Upper lobe of left lung (tissue), 6 donors: Measurements from ENCODE around the gene GPD1L. TPM values are rescaled to one million over a fixed set of nuclear protein-coding genes. Genes with fewer than 3 reads are reported as not detected.

Experiments used
- ATAC-seq, 2 donors: fragments of 200-7000 bp; cut with Tn5 transposase; one replicate each; pipeline ENCODE4 v1.9.1; 2022; ENCODE audit warnings: mild to moderate bottlenecking in 2 of 2, moderate library complexity in 2 of 2; ENCODE audit not compliant: low FRiP score in 2 of 2
- DNase-seq, 2 donors: peaks; one replicate each; pipeline ENCODE4 v3.0.0-alpha.2; 2019 to 2020
- H3K27ac ChIP-seq, 4 donors: fragments of 200-600 bp; sonication (generic); one replicate each; pipeline ENCODE4 v1.5.1; 2016 to 2019
- H3K27me3 ChIP-seq, 4 donors: fragments of 200-600 bp; sonication (generic); one replicate each; pipeline ENCODE4 v1.5.1; 2017 to 2019
- H3K36me3 ChIP-seq, 4 donors: fragments of 200-600 bp; sonication (generic); one replicate each; pipeline ENCODE4 v1.5.1; 2016 to 2019
- H3K4me1 ChIP-seq, 4 donors: fragments of 200-600 bp; sonication (generic); one replicate each; pipeline ENCODE4 v1.5.1; 2018 to 2019
- H3K4me3 ChIP-seq, 4 donors: fragments of 200-600 bp; sonication (generic); one replicate each; pipeline ENCODE4 v1.5.1; 2017 to 2019; ENCODE audit warnings: mild to moderate bottlenecking in 2 of 4, moderate library complexity in 1 of 4
- H3K9me3 ChIP-seq, 4 donors: fragments of 200-600 bp; sonication (generic); one replicate each; pipeline ENCODE4 v1.5.1; 2018 to 2019
- EP300 ChIP-seq, 4 donors: sonication (generic); formaldehyde crosslinking; IDR thresholded peaks; one replicate each; pipeline ENCODE4 v1.5.1; 2017; ENCODE audit warnings: antibody characterized with exemption in 4 of 4, control low read depth in 2 of 4
- POLR2A ChIP-seq, 4 donors: fragments of 450-650 bp; IDR thresholded peaks; one replicate each; pipeline ENCODE4 v1.5.1; 2016 to 2017; ENCODE audit warnings: antibody characterized with exemption in 4 of 4, mild to moderate bottlenecking in 2 of 4
- POLR2AphosphoS5 ChIP-seq, 2 donors: sonication (generic); formaldehyde crosslinking; IDR thresholded peaks; one replicate each; pipeline ENCODE4 v1.5.1; 2017; ENCODE audit warnings: antibody characterized with exemption in 2 of 2
- WGBS, 2 donors: methylation state at CpG; one replicate each; pipeline ENCODE4 v1.1.5; 2017 to 2018; 5-methylcytosine and 5-hydroxymethylcytosine counted together
- total RNA-seq, 6 donors: library from RNA; depleted of rRNA in 4 of 6; stranded (reverse); fragments of >200 nt in 4 of 6; gene quantifications; one replicate each; pipeline versions ENCODE4 v1.1.0 to v1.2.1, GENCODE V29; 2016 to 2021
- TF ChIP-seq, protein P1 (sequence below), 6 experiments: fragments of 450-650 bp in 4 of 6; fragments of 200-600 bp in 2 of 6; sonication (generic) in 2 of 6; IDR thresholded peaks; one replicate each; pipeline ENCODE4 v1.5.1; 2016 to 2019; ENCODE audit warnings: antibody characterized with exemption in 6 of 6
- donor health status: DM: no; HTN: no; CAD: no; lungs with moderate emphysema.
- donor health status: DM: no; HTN: yes; CAD: no; lungs with severe emphysema.

The GPD1L gene
- total RNA-seq, 6 donors from 2014 or later: 50.8 to 221 (median 115) TPM

DNA sequence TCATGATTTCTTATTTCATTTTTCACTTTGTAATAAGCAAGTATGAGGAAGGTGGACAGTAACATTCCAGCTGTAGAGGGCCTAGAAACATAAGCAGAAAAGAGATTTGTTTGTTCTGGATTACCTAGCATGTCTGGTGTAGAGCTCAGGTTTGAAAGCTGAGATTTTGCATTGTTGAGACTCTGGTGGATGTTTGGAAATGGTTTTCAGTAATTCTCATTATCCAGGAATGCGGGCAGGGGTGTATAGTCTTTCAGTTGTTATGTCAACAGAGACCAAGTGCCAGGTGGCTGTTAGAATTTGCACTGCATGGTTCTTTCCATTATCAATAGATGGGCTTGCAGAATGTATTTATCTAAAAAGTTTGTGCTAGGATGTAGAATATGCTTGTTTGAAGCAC, 10.9 kb downstream of the GPD1L start:
- H3K4me3 ChIP-seq: no peak overlapping the region
- no peaks in the 10 kb centered on the region for H3K9me3 ChIP-seq
- WGBS, 2 donors: 62 to 91% methylated on average over 1 of the region's 1 CpG
- H3K27ac ChIP-seq: no peak overlapping the region
- H3K4me1 ChIP-seq: peaks cover 0 to 22% (median 8%) of the 10 kb centered on the region in 4 donors
- DNase-seq: no peak
- no peak for TF ChIP-seq EP300 (IDR thresholded peaks at IDR 0.05)
- TF ChIP-seq, protein P1, sequence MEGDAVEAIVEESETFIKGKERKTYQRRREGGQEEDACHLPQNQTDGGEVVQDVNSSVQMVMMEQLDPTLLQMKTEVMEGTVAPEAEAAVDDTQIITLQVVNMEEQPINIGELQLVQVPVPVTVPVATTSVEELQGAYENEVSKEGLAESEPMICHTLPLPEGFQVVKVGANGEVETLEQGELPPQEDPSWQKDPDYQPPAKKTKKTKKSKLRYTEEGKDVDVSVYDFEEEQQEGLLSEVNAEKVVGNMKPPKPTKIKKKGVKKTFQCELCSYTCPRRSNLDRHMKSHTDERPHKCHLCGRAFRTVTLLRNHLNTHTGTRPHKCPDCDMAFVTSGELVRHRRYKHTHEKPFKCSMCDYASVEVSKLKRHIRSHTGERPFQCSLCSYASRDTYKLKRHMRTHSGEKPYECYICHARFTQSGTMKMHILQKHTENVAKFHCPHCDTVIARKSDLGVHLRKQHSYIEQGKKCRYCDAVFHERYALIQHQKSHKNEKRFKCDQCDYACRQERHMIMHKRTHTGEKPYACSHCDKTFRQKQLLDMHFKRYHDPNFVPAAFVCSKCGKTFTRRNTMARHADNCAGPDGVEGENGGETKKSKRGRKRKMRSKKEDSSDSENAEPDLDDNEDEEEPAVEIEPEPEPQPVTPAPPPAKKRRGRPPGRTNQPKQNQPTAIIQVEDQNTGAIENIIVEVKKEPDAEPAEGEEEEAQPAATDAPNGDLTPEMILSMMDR (IDR thresholded peaks at IDR 0.05): no peak
- TF ChIP-seq POLR2AphosphoS5 (IDR thresholded peaks at IDR 0.05): no peak
- no peak for TF ChIP-seq POLR2A (IDR thresholded peaks at IDR 0.05)
- no peaks in the 10 kb centered on the region for H3K36me3 ChIP-seq
- H3K27me3 ChIP-seq: no peaks in the 10 kb centered on the region
- no peak for ATAC-seq

DNA sequence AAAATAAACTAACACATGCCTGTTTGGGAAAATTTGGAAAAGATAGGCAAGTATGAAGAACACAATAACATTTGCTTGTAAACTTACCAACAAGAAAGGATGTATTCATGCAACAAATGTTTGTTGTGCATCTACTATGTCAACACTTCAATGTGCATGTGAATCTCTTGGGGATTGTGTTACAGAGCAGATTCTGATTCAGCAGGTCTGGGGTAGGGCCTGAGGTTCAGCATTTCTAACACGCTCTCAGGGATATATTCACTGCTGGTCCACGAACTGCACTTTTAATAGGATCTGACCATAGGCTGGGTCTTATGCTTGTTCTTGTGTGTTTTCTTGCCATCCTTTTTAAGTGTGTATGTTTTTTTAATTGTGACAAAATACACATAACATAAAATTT, 11.8 kb downstream of the GPD1L start:
- no peaks in the 10 kb centered on the region for H3K27me3 ChIP-seq
- peaks cover 0 to 23% (median 8%) of the 10 kb centered on the region in 4 donors for H3K4me1 ChIP-seq
- H3K27ac ChIP-seq: no peak overlapping the region
- no peaks in the 10 kb centered on the region for H3K9me3 ChIP-seq
- no peak overlapping the region for H3K4me3 ChIP-seq
- 97 to 98% methylated on average over 2 of the region's 2 CpGs for WGBS, 2 donors
- no peaks in the 10 kb centered on the region for H3K36me3 ChIP-seq
- DNase-seq (no peak), ATAC-seq (no peak)
- TF ChIP-seq POLR2A (IDR thresholded peaks at IDR 0.05) (no peak), EP300 (IDR thresholded peaks at IDR 0.05) (no peak), POLR2AphosphoS5 (IDR thresholded peaks at IDR 0.05) (no peak)
- TF ChIP-seq, protein P1 (IDR thresholded peaks at IDR 0.05): no peak

DNA sequence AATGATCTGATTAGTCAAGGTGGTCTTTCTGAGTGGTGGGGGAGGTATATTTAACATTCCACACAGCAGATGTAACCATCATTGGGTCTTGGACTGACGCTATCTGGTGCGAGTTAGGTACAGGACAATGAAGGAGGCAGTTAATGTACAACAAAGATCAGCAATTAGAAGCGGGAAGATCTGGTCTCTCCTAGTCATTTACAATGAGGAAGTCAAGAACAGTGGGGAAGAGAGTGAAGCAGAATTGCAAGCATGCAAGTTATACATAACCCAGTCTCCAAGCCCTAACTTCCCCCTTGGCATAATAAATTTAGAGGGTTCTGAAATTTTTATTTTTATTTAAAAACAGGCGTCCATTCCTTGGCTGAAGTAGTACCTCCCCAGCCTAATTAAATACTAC, 14.1 kb downstream of the GPD1L start:
- no peaks in the 10 kb centered on the region for H3K36me3 ChIP-seq
- no peaks in the 10 kb centered on the region for H3K27me3 ChIP-seq
- DNase-seq: no peak
- TF ChIP-seq, protein P1 (IDR thresholded peaks at IDR 0.05): no peak
- TF ChIP-seq POLR2A (IDR thresholded peaks at IDR 0.05) (no peak), POLR2AphosphoS5 (IDR thresholded peaks at IDR 0.05) (no peak), EP300 (IDR thresholded peaks at IDR 0.05) (no peak)
- H3K4me1 ChIP-seq: peaks cover 0 to 27% (median 14%) of the 10 kb centered on the region in 4 donors
- no peak overlapping the region for H3K27ac ChIP-seq
- no peaks in the 10 kb centered on the region for H3K9me3 ChIP-seq
- 65 to 81% methylated on average over 4 of the region's 4 CpGs for WGBS, 2 donors
- peak in 1 of 2 donors; percentile 65 for ATAC-seq
- no peak overlapping the region for H3K4me3 ChIP-seq

DNA sequence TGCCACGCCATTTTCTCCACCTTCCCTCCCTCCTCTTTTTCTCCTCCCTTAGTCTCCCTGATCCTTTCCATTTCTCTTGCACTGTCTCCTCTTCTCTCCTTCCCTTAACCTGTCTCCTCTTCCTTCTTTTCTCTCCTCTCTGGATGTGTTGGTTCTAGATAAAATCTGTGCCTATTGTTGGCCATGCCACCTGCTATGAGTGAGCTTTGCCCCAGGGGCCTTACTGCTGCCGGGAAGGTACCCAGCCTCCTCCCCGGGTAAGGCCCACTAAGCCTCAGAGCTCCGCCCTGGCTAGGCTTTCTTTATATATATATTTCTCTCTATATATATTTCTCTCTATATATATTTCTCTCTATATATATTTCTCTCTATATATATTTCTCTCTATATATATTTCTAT, 14.7 kb downstream of the GPD1L start:
- DNase-seq (no peak), ATAC-seq (no peak)
- TF ChIP-seq POLR2AphosphoS5 (IDR thresholded peaks at IDR 0.05) (no peak), POLR2A (IDR thresholded peaks at IDR 0.05) (no peak), EP300 (IDR thresholded peaks at IDR 0.05) (no peak)
- TF ChIP-seq, protein P1 (IDR thresholded peaks at IDR 0.05): no peak
- H3K36me3 ChIP-seq: no peaks in the 10 kb centered on the region
- H3K9me3 ChIP-seq: no peaks in the 10 kb centered on the region
- peaks cover 0 to 27% (median 15%) of the 10 kb centered on the region in 4 donors for H3K4me1 ChIP-seq
- H3K27ac ChIP-seq: no peak overlapping the region
- no peaks in the 10 kb centered on the region for H3K27me3 ChIP-seq
- WGBS, 2 donors: 81 to 84% methylated on average over 4 of the region's 4 CpGs
- H3K4me3 ChIP-seq: no peak overlapping the region

DNA sequence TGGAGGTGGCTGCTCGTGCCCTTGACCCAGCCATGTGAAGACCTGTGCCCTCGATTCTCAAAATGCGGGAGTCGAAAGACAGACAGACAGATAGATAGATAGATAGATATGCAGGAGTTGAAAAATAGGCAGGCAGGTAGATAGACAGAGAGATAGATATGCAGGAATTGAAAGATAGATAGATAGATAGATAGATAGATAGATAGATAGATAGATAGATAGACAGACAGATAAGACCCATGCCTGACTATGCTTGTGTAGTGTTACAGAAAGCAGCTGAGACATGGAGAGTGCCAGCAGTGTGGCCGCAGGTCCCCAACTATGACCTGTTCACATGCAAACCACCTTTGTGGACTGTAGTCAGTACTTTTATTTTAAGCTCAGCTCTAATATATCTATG, 17.2 kb downstream of the GPD1L start:
- H3K4me3 ChIP-seq: no peak overlapping the region
- H3K4me1 ChIP-seq: peaks cover 0 to 32% (median 6%) of the 10 kb centered on the region in 4 donors
- H3K36me3 ChIP-seq: no peaks in the 10 kb centered on the region
- DNase-seq (no peak), ATAC-seq (no peak)
- 97 to 98% methylated on average over 5 of the region's 5 CpGs for WGBS, 2 donors
- no peaks in the 10 kb centered on the region for H3K27me3 ChIP-seq
- H3K9me3 ChIP-seq: no peaks in the 10 kb centered on the region
- no peak for TF ChIP-seq POLR2A (IDR thresholded peaks at IDR 0.05)
- TF ChIP-seq, protein P1 (IDR thresholded peaks at IDR 0.05): no peak
- TF ChIP-seq POLR2AphosphoS5 (IDR thresholded peaks at IDR 0.05): no peak
- TF ChIP-seq EP300 (IDR thresholded peaks at IDR 0.05): no peak
- no peak overlapping the region for H3K27ac ChIP-seq
